A172 (cell line): ENCODE data around the gene NBDY. TPM values are rescaled to one million over a fixed set of nuclear protein-coding genes. Genes with fewer than 3 reads are reported as not detected.
A peak's percentile ranks its signal among the peaks of the same experiment; 100 is the strongest.
"Not testable (repeated sequence)": the region's sequence is repeated elsewhere in the genome, so short reads cannot be mapped to it uniquely, and the experiment has no call there.

Experiments
- DNase-seq: peaks from one replicate; pipeline ENCODE4 v3.0.0-alpha.2; 2015; ENCODE audit warnings: low spot score
- total RNA-seq: library from RNA; depleted of rRNA; stranded (reverse); fragments of >200 nt; shearing (Covaris generic); gene quantifications from 2 replicates; pipeline ENCODE4 v1.2.3, GENCODE V29; 2014; rRNA removed

Gene NBDY
- total RNA-seq = 4.4 and 6.7 TPM in 2 replicates

GRCh38 chrX:56729152-56729850 is at the start of gene NBDY:
Gene NBDY (plus strand): TSS chrX:56729243. CDS start chrX:56729354, 111 bp downstream.
- DNase-seq = peak; percentile 45

GRCh38 chrX:56704530-56704929 is 24.5 kb upstream of the NBDY start:
- not testable (repeated sequence) for DNase-seq

GRCh38 chrX:56726605-56727004 is 2.4 kb upstream of the NBDY start:
- DNase-seq = peak; percentile 27

GRCh38 chrX:56727531-56727930 is 1.5 kb upstream of the NBDY start:
- no peak for DNase-seq

- DNase-seq = peak; percentile 3
These were observed 722 bp upstream of the NBDY start for GRCh38 chrX:56728321-56728720.

GRCh38 chrX:56728752-56729151 is 291 bp upstream of the NBDY start:
- peak; percentile 4 for DNase-seq

GRCh38 chrX:56733459-56734046 is 4.5 kb downstream of the NBDY start:
- peak; percentile 55 for DNase-seq

- no peak for DNase-seq
These were observed 7.2 kb downstream of the NBDY start for GRCh38 chrX:56736219-56736618.

GRCh38 chrX:56738670-56739069 is 9.6 kb downstream of the NBDY start:
- no peak for DNase-seq

- DNase-seq = peak; percentile 38
These were observed 16.0 kb downstream of the NBDY start for GRCh38 chrX:56744996-56745395.

GRCh38 chrX:56746996-56747395 is 18.0 kb downstream of the NBDY start:
- DNase-seq = no peak

- DNase-seq = no peak
These were observed 22.0 kb downstream of the NBDY start for GRCh38 chrX:56751071-56751470.

GRCh38 chrX:56757327-56757726 is 28.3 kb downstream of the NBDY start:
- DNase-seq = no peak

- no peak for DNase-seq
These were observed 29.4 kb downstream of the NBDY start for GRCh38 chrX:56758456-56758855.

- no peak for DNase-seq
These were observed 30.8 kb downstream of the NBDY start for GRCh38 chrX:56759736-56760409.

GRCh38 chrX:56760410-56761124 is 31.5 kb downstream of the NBDY start:
- not testable (repeated sequence) for DNase-seq

- no peak for DNase-seq
These were observed 32.1 kb downstream of the NBDY start for GRCh38 chrX:56761167-56761566.

- no peak for DNase-seq
These were observed 33.2 kb downstream of the NBDY start for GRCh38 chrX:56762220-56762619.

GRCh38 chrX:56762707-56763555 is 33.9 kb downstream of the NBDY start:
- no peak for DNase-seq

- DNase-seq = no peak
These were observed 34.6 kb downstream of the NBDY start for GRCh38 chrX:56763556-56764152.
